ENCODE data around the gene MACROD1.

The MACROD1 gene

GRCh38 chr11:64192434-64192833, 26.5 kb upstream of the MACROD1 start:
- TF ChIP-seq TAF1 (IDR thresholded peaks at IDR 0.05; ENCODE audit: low read depth) (no peak), EGR1 (IDR thresholded peaks at IDR 0.05) (no peak), YY1 (IDR thresholded peaks at IDR 0.05; ENCODE audit: low read depth) (no peak), CEBPB (IDR thresholded peaks at IDR 0.05) (no peak), USF1 (IDR thresholded peaks at IDR 0.05) (no peak), CREB1 (IDR thresholded peaks at IDR 0.05; ENCODE audit: low read depth) (no peak), ZBTB7A (IDR thresholded peaks at IDR 0.05; ENCODE audit: low read depth) (no peak)

- peak; percentile 33; the same call in 1 of the 2 replicates for TF ChIP-seq ZBTB7A (IDR thresholded peaks at IDR 0.05; ENCODE audit: low read depth)
- TF ChIP-seq YY1 (IDR thresholded peaks at IDR 0.05; ENCODE audit: low read depth), result no peak
- no peak for TF ChIP-seq MAX (IDR thresholded peaks at IDR 0.05)
Measured at GRCh38 chr11:64186492-64187165, 20.7 kb upstream of the MACROD1 start.

- TF ChIP-seq YY1 (IDR thresholded peaks at IDR 0.05; ENCODE audit: low read depth) (no peak), CREB1 (IDR thresholded peaks at IDR 0.05; ENCODE audit: low read depth) (peak; percentile 58; the same call in 1 of the 2 replicates), TCF12 (IDR thresholded peaks at IDR 0.05; ENCODE audit: low read depth) (peak; percentile 48; the same call in 1 of the 2 replicates), NFIC (IDR thresholded peaks at IDR 0.05) (no peak), TEAD4 (IDR thresholded peaks at IDR 0.05) (0 out of 2 replicates have a peak, but pooled peaks have one; percentile 68), FOXM1 (IDR thresholded peaks at IDR 0.05; ENCODE audit: borderline replicate concordance, low read depth) (no peak), EP300 (IDR thresholded peaks at IDR 0.05; ENCODE audit: borderline replicate concordance) (peak; percentile 21; the same call in 1 of the 2 replicates), RAD21 (IDR thresholded peaks at IDR 0.05; ENCODE audit: low read depth) (no peak), TAF1 (IDR thresholded peaks at IDR 0.05; ENCODE audit: low read depth) (peak; percentile 53; the same call in 1 of the 2 replicates), REST (IDR thresholded peaks at IDR 0.05; ENCODE audit: low read depth) (no peak), USF1 (IDR thresholded peaks at IDR 0.05) (no peak), EGR1 (IDR thresholded peaks at IDR 0.05) (peak; percentile 83), ZBTB7A (IDR thresholded peaks at IDR 0.05; ENCODE audit: low read depth) (no peak), MAX (IDR thresholded peaks at IDR 0.05) (peak; percentile 90), CEBPB (IDR thresholded peaks at IDR 0.05) (no peak)
Measured at GRCh38 chr11:64185693-64186491, 20.0 kb upstream of the MACROD1 start, which contains the start of gene STIP1. Gene STIP1 (plus strand): TSS chr11:64186171. CDS start chr11:64186262, 91 bp downstream.

GRCh38 chr11:64185175-64185692, 19.3 kb upstream of the MACROD1 start:
- TF ChIP-seq EP300 (IDR thresholded peaks at IDR 0.05; ENCODE audit: borderline replicate concordance) (no peak), RAD21 (IDR thresholded peaks at IDR 0.05; ENCODE audit: low read depth) (peak; percentile 6; the same call in 1 of the 2 replicates), ZBTB7A (IDR thresholded peaks at IDR 0.05; ENCODE audit: low read depth) (no peak), YY1 (IDR thresholded peaks at IDR 0.05; ENCODE audit: low read depth) (peak; percentile 54; the same call in 1 of the 2 replicates), TCF12 (IDR thresholded peaks at IDR 0.05; ENCODE audit: low read depth) (peak; percentile 71), TAF1 (IDR thresholded peaks at IDR 0.05; ENCODE audit: low read depth) (peak; percentile 93), MAX (IDR thresholded peaks at IDR 0.05) (peak; percentile 98), USF1 (IDR thresholded peaks at IDR 0.05) (peak; percentile 94)

- TF ChIP-seq CEBPB (IDR thresholded peaks at IDR 0.05), result no peak
- no peak for TF ChIP-seq RAD21 (IDR thresholded peaks at IDR 0.05; ENCODE audit: low read depth)
- TF ChIP-seq MAX (IDR thresholded peaks at IDR 0.05), result no peak
- TF ChIP-seq USF1 (IDR thresholded peaks at IDR 0.05), result no peak
- no peak for TF ChIP-seq TAF1 (IDR thresholded peaks at IDR 0.05; ENCODE audit: low read depth)
- no peak for TF ChIP-seq CREB1 (IDR thresholded peaks at IDR 0.05; ENCODE audit: low read depth)
- no peak for TF ChIP-seq EGR1 (IDR thresholded peaks at IDR 0.05)
- TF ChIP-seq TEAD4 (IDR thresholded peaks at IDR 0.05), result no peak
- no peak for TF ChIP-seq NFIC (IDR thresholded peaks at IDR 0.05)
- TF ChIP-seq FOXM1 (IDR thresholded peaks at IDR 0.05; ENCODE audit: borderline replicate concordance, low read depth), result no peak
- TF ChIP-seq REST (IDR thresholded peaks at IDR 0.05; ENCODE audit: low read depth), result no peak
- TF ChIP-seq TCF12 (IDR thresholded peaks at IDR 0.05; ENCODE audit: low read depth), result no peak
- TF ChIP-seq EP300 (IDR thresholded peaks at IDR 0.05; ENCODE audit: borderline replicate concordance), result no peak
- no peak for TF ChIP-seq YY1 (IDR thresholded peaks at IDR 0.05; ENCODE audit: low read depth)
- no peak for TF ChIP-seq ZBTB7A (IDR thresholded peaks at IDR 0.05; ENCODE audit: low read depth)
Measured at GRCh38 chr11:64183890-64184289, 18.0 kb upstream of the MACROD1 start.

Measured in Ishikawa (cell line).